Measurements from ENCODE around the gene LENG1.
A peak's percentile ranks its signal among the peaks of the same experiment; 100 is the strongest.
"Not testable (repeated sequence)": the region's sequence is repeated elsewhere in the genome, so short reads cannot be mapped to it uniquely, and the experiment has no call there.

The LENG1 gene

GRCh38 chr19:54189145-54189734 lies 29.7 kb upstream of the LENG1 start, which contains the start of gene MBOAT7:
Gene MBOAT7 (minus strand): TSS chr19:54189580. CDS start chr19:54188508, 1,072 bp downstream.
- no peak for DNase-seq

DNA sequence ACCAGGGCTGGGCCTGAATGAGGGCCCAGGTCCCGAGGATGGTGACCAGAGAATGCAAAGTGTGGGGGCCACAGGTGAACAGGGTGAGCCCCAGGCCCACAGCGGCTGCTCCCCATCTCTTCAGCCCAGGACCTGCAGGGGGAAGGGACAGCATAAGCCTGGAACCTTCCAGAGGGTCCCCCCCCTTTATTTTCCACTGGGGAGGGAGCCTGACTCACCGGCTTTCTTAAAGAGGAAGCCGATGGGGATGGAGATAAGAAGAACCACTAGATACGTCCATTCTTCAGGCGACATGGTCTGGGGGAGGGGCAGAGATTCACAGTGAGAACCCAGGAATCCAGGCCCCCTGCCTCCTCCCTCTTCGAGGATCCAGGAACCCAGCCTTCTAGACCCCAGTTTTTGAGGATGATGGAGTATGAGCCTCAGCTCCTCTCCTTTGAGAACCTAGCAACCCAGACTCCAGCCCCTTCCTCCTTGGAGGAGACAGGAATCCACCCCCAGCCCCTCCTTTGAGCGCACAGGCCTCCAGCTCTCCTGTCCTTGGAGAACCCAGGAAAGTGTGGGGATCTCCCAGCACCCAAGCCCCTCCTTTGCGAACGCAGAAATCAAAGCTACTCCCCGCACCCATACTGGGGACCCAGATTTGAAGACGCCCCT lies 28.8 kb upstream of the LENG1 start:
- DNase-seq = peak; percentile 67

GRCh38 chr19:54186934-54187381 lies 27.4 kb upstream of the LENG1 start:
- no peak for DNase-seq

- DNase-seq = no peak
Measured at GRCh38 chr19:54186351-54186750, 26.8 kb upstream of the LENG1 start.

- DNase-seq = no peak
Measured at GRCh38 chr19:54183431-54183830, 23.9 kb upstream of the LENG1 start.

DNA sequence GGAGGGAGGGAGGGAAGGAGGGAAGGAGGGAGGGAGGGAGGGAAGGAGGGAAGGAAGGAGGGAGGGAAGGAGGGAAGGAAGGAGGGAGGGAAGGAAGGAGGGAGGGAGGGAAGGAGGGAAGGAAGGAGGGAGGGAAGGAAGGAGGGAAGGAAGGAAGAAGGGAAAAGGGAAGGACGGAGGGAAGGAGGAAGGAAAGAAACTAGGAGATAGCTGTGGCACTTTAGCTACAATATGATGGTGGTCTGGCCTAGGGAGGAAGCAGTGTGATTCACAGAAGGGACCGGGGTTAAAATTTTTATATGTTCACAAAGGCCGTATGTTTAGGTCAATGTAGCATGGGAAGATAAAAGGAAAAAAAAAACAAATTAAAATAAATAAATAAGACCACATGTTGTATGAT lies 22.4 kb upstream of the LENG1 start:
- not testable (repeated sequence) for DNase-seq

- no peak for DNase-seq
Measured at GRCh38 chr19:54180691-54181091, 21.2 kb upstream of the LENG1 start.

- DNase-seq = peak; percentile 94
Measured at GRCh38 chr19:54179921-54180461, 20.5 kb upstream of the LENG1 start.

GRCh38 chr19:54179262-54179852 lies 19.8 kb upstream of the LENG1 start:
- no peak for DNase-seq

DNA sequence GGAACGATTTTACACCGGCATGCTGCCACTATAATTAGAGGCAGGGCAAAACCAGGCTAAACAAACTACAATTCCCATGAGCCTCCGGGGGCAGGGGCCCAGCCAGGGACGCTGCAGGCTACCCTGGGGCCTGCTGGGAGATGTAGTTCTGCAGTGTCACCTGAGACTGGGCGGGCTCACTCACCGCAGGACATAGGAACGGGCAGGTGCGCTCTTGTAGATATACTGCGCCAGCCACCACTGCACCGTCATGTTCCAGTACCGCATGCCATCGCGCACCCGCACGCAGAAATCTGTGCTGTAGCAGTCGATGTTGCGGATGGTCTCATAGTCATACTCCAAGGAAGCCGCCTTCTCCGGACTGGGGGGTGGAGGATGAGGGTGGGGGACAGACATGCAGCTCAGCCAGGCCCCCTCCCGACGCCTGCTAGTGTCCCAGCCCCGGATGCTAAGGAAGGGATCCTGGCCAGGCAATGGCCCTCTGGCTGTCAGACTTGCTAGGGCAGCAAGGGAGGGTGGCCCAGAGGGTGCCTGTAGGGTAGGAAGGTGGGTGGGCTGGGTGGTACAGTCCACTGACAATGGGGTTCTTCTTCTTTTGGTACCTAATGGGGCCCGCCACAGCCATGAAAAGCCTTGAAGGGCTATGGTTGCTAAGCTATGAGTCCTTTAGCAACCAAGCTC lies 19.2 kb upstream of the LENG1 start:
- DNase-seq = no peak

GRCh38 chr19:54173951-54174834 lies 14.7 kb upstream of the LENG1 start:
- no peak for DNase-seq

GRCh38 chr19:54173359-54173699 lies 13.8 kb upstream of the LENG1 start:
- DNase-seq = no peak

- DNase-seq = peak; percentile 90
Measured at GRCh38 chr19:54172471-54173358, 13.2 kb upstream of the LENG1 start, which contains the start of gene TMC4. Gene TMC4 (minus strand): TSS chr19:54173160. CDS start chr19:54173117, 43 bp downstream.

DNA sequence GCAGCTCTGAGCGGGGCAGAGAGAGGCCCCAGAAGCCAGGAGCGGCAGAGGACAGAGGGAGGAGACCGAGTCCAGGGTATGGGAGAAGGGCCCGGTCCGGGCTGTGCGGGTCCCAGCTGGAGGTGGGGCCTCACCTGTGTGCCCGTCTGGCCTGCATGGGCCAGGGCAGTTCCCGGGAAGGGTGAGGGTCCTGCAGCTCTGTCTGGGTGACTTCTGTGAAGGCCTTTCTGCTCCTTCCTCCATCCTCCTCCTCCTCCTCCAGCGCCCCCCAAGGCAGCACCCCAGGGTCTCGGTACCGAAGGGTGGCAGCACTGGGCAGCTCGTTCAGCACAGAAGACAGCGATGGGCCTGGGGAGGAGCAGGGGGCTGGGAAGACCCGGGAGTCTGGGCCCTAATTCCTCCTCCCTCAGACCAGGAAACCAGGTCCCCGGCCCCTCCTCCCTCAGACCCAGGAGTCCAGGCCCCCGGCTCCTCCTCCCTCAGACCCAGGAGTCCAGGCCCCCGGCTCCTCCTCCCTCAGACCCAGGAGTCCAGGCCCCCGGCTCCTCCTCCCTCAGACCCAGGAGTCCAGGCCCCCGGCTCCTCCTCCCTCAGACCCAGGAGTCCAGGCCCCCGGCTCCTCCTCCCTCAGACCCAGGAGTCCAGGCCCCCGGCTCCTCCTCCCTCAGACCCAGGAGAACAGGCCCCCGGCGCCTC lies 12.4 kb upstream of the LENG1 start:
- not testable (repeated sequence) for DNase-seq

DNA sequence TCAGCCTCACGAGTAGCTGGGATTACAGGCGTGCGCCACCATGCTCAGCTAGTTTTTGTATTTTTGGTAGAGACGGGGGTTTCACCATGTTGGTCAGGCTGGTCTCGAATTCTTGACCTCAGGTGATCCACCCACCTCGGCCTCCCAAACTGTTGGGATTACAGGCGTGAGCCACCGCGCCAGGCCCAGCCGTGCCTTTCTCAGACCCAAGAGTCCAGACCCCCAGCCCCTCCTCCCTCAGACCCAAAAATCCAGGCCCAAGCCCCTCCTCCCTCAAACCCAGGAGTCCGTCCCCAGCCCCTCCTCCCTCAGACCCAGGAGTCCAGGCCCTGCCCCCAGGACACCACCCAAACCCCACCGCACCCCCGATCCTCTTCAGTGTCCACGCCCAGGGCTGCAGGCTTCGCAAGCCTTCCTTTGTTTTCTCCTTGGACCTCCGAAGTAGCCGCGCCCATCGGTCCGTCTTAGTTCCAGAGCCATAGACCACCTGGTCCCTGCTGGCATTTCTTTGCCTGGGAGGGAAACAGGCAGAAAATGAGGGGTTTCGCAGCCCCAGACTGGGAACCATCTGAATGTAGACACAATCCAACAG lies 9.7 kb upstream of the LENG1 start:
- no peak for DNase-seq

DNA sequence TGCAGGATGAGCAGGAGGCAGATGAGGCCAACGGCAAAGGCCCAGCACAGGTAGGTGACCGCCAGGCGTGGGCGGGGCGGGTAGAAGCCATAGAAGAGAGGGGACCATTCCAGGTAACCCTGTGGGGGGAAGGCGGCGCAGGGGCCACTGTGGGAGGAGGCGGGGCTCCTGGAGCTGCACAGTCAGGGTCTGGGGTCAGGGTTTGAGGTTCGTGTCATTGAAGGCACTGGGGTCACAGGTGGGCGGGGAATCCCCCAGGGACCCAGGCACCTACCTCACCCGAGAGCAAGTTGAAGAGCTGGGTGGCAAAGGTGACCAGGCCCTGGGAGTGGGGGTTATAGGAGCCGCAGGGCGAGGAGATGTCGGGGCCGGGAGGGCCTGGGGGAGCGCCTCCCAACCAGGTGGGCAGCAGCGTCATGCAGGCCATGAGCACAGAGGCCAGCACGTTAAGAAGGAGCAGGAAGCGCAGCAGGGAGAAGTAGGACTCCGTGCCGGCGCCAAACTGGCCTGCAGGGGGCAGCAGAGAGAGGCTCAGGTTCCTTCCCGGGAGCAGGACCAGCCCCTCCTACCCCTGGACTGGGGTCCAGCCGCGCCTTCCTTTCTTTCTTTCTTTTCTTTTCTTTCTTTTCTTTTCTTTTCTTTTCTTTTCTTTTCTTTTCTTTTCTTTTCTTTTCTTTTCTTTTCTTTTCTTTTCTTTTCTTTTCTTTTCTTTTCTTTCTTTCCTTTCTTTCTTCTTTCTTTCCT lies 8.8 kb upstream of the LENG1 start:
- DNase-seq = peak; percentile 96

DNA sequence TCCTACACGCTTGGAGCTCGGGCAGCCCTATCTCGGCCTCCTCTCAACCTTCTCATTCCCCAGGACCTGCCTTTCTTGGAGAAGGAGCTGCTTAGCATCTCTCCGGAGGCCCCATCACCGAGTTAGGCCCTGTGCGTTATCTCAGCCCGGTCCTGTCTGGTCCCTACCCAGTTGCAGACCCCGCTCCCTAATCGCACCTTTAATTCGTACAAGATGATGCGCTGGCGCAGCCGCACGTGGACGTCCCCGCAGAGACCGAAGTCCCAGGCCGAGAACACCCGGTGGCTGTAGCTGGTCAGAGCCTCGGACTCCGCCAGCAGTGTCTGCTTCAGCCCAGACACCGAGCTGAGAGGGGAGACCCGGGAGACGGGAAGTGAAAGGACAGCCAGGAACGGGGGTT lies 5.7 kb upstream of the LENG1 start:
- DNase-seq = no peak

DNA sequence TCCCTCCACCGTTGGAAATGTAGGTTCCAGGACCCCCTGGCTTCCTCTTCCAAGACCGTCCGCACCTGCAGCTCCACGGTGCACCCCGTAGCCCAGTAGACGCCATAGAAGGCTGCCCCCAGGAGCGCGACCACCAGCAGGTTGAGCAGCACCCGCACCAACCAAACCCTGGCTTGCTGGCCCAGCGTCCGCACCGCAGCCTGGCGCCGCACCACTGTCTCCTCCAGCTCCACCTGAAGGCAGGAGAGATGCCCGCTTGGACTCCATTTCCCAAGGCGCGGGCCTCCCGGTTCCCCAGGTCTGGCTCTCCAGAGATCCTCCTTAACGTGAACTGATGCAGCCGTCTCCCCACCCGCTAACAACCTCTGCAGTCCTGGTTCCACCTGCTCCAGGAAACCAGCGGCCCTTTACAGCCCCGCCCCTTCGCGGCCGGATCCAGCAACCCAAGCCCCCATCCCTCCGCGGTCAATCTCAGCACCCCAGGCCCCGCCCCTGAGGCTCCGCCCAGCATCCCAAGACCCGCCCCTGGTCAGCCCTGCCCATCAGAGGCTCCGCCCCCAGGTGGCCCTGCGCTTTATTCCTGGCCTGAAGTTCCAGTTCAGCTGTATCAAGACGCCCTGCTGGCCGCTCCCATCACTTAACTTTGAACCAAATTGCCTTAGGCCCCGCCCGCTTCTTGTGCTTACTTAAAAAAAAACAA lies 5.0 kb upstream of the LENG1 start:
- peak; percentile 96 for DNase-seq

GRCh38 chr19:54162884-54163283 lies 3.4 kb upstream of the LENG1 start:
- DNase-seq = no peak

Data from islet precursor cell (in vitro differentiated cells).